CD4-positive, alpha-beta T cell (primary cell): ENCODE measurements around the gene VPS52. TPM values are rescaled to one million over a fixed set of nuclear protein-coding genes. Genes with fewer than 3 reads are reported as not detected.

ENCODE experiments used
- ATAC-seq: fragments of 200-7000 bp; cut with Tn5 transposase; one replicate; pipeline ENCODE4 v1.10.0; 2022; ENCODE audit warnings: mild to moderate bottlenecking; ENCODE audit not compliant: poor library complexity
- CTCF ChIA-PET: fragments of 350-600 bp; sonication (Branson Sonifier 250); formaldehyde crosslinking; loops from one replicate; lab custom pipeline; 2021; ENCODE audit warnings: antibody characterized with exemption, inconsistent platforms; lab: Charles Lee
- POLR2A ChIA-PET: fragments of 350-600 bp; sonication (Branson Sonifier 250); formaldehyde crosslinking; loops from one replicate; lab custom pipeline; 2021; ENCODE audit warnings: antibody characterized with exemption, inconsistent platforms; lab: Charles Lee
- DNase-seq, 14 experiments: peaks; one replicate each; pipeline ENCODE4 v3.0.0-alpha.2; 2013 to 2020; ENCODE audit warnings: mixed read lengths in 2 of 14
- H3K27ac ChIP-seq, 2 donors: one replicate each; pipeline versions ENCODE4 v1.5.1 to v1.7.0; 2013; ENCODE audit warnings: low read length in 2 of 2, low read depth in 1 of 2, mild to moderate bottlenecking in 1 of 2
- H3K27me3 ChIP-seq, 2 experiments: 1 replicate in 1 of 2; 2 replicates in 1 of 2; pipeline versions ENCODE4 v1.6.1 to v1.7.0; 2013; ENCODE audit warnings: low read length in 2 of 2, control low read depth in 1 of 2, mild to moderate bottlenecking in 1 of 2, moderate library complexity in 1 of 2; ENCODE audit not compliant: insufficient read depth in 2 of 2, control insufficient read depth in 1 of 2
- H3K36me3 ChIP-seq: one replicate; pipeline ENCODE4 v1.6.1; 2013; ENCODE audit warnings: low read length, control low read depth; ENCODE audit not compliant: insufficient read depth
- H3K4me1 ChIP-seq: one replicate; pipeline ENCODE4 v1.6.1; 2013; ENCODE audit warnings: low read length, control low read depth; ENCODE audit not compliant: insufficient read depth
- H3K4me3 ChIP-seq: one replicate; pipeline ENCODE4 v1.5.1; 2013; ENCODE audit warnings: mild to moderate bottlenecking, low read length, moderate library complexity
- H3K9me3 ChIP-seq, 2 experiments: 1 replicate in 1 of 2; 2 replicates in 1 of 2; pipeline versions ENCODE4 v1.6.1 to v1.7.0; 2013; ENCODE audit warnings: low read length in 2 of 2, mild to moderate bottlenecking in 2 of 2, control low read depth in 1 of 2, moderate library complexity in 1 of 2; ENCODE audit not compliant: control insufficient read depth in 1 of 2, insufficient read depth in 1 of 2
- H3K27ac Mint-ChIP-seq: one replicate; pipeline ENCODE4 v1.8.0; 2020; ENCODE audit warnings: mixed read lengths
- H3K27me3 Mint-ChIP-seq: one replicate; pipeline ENCODE4 v1.8.0; 2021; ENCODE audit warnings: mixed read lengths
- H3K36me3 Mint-ChIP-seq: one replicate; pipeline ENCODE4 v1.8.0; 2021; ENCODE audit warnings: low read depth, mixed read lengths
- H3K4me1 Mint-ChIP-seq: one replicate; pipeline ENCODE4 v1.8.0; 2021; ENCODE audit warnings: low read depth, mixed read lengths
- H3K4me3 Mint-ChIP-seq: one replicate; pipeline ENCODE4 v1.8.0; 2020; ENCODE audit warnings: mild to moderate bottlenecking, mixed read lengths
- H3K9me3 Mint-ChIP-seq: one replicate; pipeline ENCODE4 v1.8.0; 2020; ENCODE audit warnings: mixed read lengths
- intact Hi-C, 2 experiments: fragments of 100-400 bp; cut with DNase I in 1 of 2; cut with micrococcal nuclease in 1 of 2; formaldehyde crosslinking; loops; one replicate each; pipeline versions ENCODE4 v1.15.1 to v1.9.0; 2023 to 2025; cut with DNase I, micrococcal nuclease
- polyA plus RNA-seq, 2 donors: library from polyadenylated mRNA; unstranded; fragments of 120-200 nt; gene quantifications; one replicate each; pipeline ENCODE4 v1.2.1, GENCODE V29; 2013
- total RNA-seq, 174 experiments: library from RNA in 2 of 174; stranded (reverse) in 2 of 174; gene quantifications; one replicate each; pipeline ENCODE4 v1.2.3 and lab custom pipeline; 2021 to 2026
- TF ChIP-seq, protein P1 (sequence below): fragments of 200-600 bp; IDR thresholded peaks from one replicate; pipeline ENCODE4 v1.8.0; 2022; ENCODE audit warnings: antibody characterized with exemption, mild to moderate bottlenecking

VPS52 gene, protein sequence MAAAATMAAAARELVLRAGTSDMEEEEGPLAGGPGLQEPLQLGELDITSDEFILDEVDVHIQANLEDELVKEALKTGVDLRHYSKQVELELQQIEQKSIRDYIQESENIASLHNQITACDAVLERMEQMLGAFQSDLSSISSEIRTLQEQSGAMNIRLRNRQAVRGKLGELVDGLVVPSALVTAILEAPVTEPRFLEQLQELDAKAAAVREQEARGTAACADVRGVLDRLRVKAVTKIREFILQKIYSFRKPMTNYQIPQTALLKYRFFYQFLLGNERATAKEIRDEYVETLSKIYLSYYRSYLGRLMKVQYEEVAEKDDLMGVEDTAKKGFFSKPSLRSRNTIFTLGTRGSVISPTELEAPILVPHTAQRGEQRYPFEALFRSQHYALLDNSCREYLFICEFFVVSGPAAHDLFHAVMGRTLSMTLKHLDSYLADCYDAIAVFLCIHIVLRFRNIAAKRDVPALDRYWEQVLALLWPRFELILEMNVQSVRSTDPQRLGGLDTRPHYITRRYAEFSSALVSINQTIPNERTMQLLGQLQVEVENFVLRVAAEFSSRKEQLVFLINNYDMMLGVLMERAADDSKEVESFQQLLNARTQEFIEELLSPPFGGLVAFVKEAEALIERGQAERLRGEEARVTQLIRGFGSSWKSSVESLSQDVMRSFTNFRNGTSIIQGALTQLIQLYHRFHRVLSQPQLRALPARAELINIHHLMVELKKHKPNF
- total RNA-seq (10 to 100 TPM; 67.9 TPM), total RNA-seq (lab: John Stamatoyannopoulos, UW) (28.5 to 98.3 (median 64.8) reads per million in 172 experiments)
- 45.2 TPM for polyA plus RNA-seq (2013, experiment 1 of 2)
- polyA plus RNA-seq (2013, experiment 2 of 2), result 58.0 TPM

DNA sequence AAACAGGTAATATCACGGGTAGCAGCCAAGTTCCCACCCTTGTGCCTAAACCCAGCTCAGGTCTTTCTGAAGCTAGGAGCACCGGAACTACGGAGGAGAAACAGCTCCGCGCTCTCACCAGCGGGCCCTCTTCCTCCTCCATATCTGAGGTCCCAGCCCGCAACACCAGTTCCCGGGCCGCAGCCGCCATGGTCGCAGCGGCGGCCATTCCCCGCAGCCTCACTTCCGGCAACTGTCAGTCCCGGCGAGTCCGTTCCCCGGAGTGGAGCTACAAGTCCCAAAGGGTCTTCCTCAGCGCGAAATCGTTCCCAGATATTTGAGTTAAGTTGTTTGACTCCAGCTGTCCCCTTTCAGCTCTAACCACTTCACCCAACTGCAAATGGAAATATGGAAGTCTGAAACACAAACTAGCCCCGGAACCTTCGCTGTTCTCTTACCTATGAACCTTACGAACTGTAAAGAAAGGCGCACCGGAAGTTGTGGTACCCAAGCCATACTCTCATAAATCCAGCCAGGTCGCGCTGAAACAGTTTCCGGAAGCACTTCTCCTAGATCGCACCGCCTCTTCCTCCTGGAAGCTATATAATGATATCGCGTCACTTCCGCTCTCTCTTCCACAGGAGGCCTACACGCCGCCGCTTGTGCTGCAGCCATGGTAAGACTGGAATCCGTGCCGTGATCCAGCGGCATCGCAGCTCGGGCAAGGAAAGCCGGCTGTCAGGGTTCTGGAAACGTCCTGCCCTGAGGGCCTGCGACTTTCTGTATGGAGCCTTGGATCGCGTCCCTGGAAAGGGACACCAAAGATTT is at the start of gene VPS52, which contains the start of gene RPS18:
Gene VPS52 (minus strand): TSS at position 409 of the 807 bp plus-strand sequence. CDS start 201 bp downstream, at position 208.
Gene RPS18 (plus strand): TSS at position 608 of the 807 bp plus-strand sequence. CDS start 45 bp downstream, at position 653.
- Mint-ChIP-seq H3K4me3 (peak within 1 kb of the TSS; percentile 96), H3K27me3 (no peaks in the 10 kb centered on the region), H3K27ac (peak within 1 kb of the TSS; percentile 97), H3K9me3 (no peaks in the 10 kb centered on the region), H3K4me1 (peaks cover 70% of the 10 kb centered on the region), H3K36me3 (peaks cover 93% of the 10 kb centered on the region)
- intact Hi-C loops, result loop anchor here (1.0 to 10.0 kb wide), 11 partner anchors 18 to 1369 kb away; partner anchors contain the start of genes PFDN6 (in 2 of the 2), RXRB (in 2 of the 2), SLC39A7 (in 2 of the 2) and WDR46 (in 2 of the 2)
- Histone ChIP-seq H3K9me3 (no peaks in the 10 kb centered on the region), H3K27ac (peak within 1 kb of the TSS; percentile 92), H3K4me1 (peaks cover 62% of the 10 kb centered on the region), H3K27me3 (no peaks in the 10 kb centered on the region), H3K4me3 (peak within 1 kb of the TSS; percentile 93), H3K36me3 (peaks cover 74% of the 10 kb centered on the region)
- peak; percentile 83 to 98 (median 89) for DNase-seq
- ChIA-PET CTCF (interaction anchor here (0.6 to 2.0 kb wide), 9 partner anchors 18 to 1369 kb away, joined by 3 to 16 read pairs (median 4); partner anchors contain the start of genes PFDN6, UQCC2 and WDR46), POLR2A (interaction anchor here (0.6 to 4.2 kb wide), 39 partner anchors 9 to 1313 kb away, joined by 3 to 105 read pairs (median 5); partner anchors contain the start of genes BAK1, BRD2, CUTA and HLA-DPB1)
- ATAC-seq, result peak; percentile 80
- TF ChIP-seq, protein P1, sequence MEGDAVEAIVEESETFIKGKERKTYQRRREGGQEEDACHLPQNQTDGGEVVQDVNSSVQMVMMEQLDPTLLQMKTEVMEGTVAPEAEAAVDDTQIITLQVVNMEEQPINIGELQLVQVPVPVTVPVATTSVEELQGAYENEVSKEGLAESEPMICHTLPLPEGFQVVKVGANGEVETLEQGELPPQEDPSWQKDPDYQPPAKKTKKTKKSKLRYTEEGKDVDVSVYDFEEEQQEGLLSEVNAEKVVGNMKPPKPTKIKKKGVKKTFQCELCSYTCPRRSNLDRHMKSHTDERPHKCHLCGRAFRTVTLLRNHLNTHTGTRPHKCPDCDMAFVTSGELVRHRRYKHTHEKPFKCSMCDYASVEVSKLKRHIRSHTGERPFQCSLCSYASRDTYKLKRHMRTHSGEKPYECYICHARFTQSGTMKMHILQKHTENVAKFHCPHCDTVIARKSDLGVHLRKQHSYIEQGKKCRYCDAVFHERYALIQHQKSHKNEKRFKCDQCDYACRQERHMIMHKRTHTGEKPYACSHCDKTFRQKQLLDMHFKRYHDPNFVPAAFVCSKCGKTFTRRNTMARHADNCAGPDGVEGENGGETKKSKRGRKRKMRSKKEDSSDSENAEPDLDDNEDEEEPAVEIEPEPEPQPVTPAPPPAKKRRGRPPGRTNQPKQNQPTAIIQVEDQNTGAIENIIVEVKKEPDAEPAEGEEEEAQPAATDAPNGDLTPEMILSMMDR, result no peak

DNA sequence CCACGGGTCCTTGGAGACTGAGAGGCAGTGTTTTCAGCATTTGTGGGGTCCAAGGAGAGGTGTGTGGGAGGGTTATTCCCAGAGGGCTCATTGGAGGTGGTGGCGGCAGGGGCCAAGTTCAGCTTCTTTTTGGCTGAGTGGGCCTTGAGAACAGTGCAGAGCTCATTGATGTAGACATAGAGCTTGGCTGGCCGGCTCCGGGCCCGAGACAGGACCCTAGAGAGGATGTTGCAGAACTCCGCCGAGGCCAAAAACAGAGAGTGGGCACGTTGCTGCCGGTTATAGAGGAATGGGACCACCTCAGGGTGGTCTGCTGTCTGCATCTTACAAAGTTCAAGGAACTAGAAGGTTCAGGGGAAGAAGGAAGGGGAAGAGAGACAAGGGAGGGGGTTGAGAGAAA is 49.6 kb upstream of the VPS52 start:
- TF ChIP-seq, protein P1, result no peak
- ChIA-PET POLR2A (interaction anchor here (1.1 kb wide), 1 partner anchor 32 kb away, joined by 3 read pairs; the partner anchor contains the start of gene WDR46), CTCF (interaction anchor here (0.6 kb wide), 1 partner anchor 22 kb away, joined by 3 read pairs; no protein-coding TSS in a partner anchor)
- H3K4me1 ChIP-seq, result peaks cover 64% of the 10 kb centered on the region
- Mint-ChIP-seq H3K4me1 (peaks cover 80% of the 10 kb centered on the region), H3K27ac (peak overlapping the region; percentile 96), H3K4me3 (peak overlapping the region; percentile 100), H3K9me3 (no peaks in the 10 kb centered on the region), H3K27me3 (no peaks in the 10 kb centered on the region), H3K36me3 (peaks cover 69% of the 10 kb centered on the region)
- H3K4me3 ChIP-seq, result peak overlapping the region; percentile 96
- no peaks in the 10 kb centered on the region for H3K9me3 ChIP-seq
- peaks cover 36% of the 10 kb centered on the region for H3K36me3 ChIP-seq
- H3K27me3 ChIP-seq, result no peaks in the 10 kb centered on the region
- DNase-seq (no peak), ATAC-seq (no peak)
- intact Hi-C loops, result no loop called here
- H3K27ac ChIP-seq, result peak overlapping the region; percentile 13 to 77
